GM18505 (cell line): Measurements from ENCODE around the gene GSS.
"Not testable (repeated sequence)": the region's sequence is repeated elsewhere in the genome, so short reads cannot be mapped to it uniquely, and the experiment has no call there.

ENCODE experiments used
- ATAC-seq: cut with Tn5 transposase; IDR thresholded peaks from one replicate; pipeline ENCODE4 v1.9.1; 2021; ENCODE audit not compliant: unreplicated experiment
- POLR2A ChIP-seq: IDR thresholded peaks from 4 replicates; pipeline ENCODE4 v1.6.1; 2011; ENCODE audit warnings: borderline replicate concordance; ENCODE audit not compliant: insufficient read depth, insufficient read length; ENCODE audit errors: extremely low read depth

GSS gene

GRCh38 chr20:34891166-34892062, 64.2 kb downstream of the GSS start:
- no peak for ATAC-seq
- TF ChIP-seq POLR2A = no peak

- TF ChIP-seq POLR2A = no peak
- no peak for ATAC-seq
Observed at GRCh38 chr20:34888468-34888867, 67.1 kb downstream of the GSS start.

- ATAC-seq = no peak
- TF ChIP-seq POLR2A = no peak
Observed at GRCh38 chr20:34887023-34887422, 68.6 kb downstream of the GSS start.

- ATAC-seq = no peak
- no peak for TF ChIP-seq POLR2A
Observed at GRCh38 chr20:34886122-34886521, 69.5 kb downstream of the GSS start.

- no peak for TF ChIP-seq POLR2A
- ATAC-seq = no peak
Observed at GRCh38 chr20:34884260-34884659, 71.3 kb downstream of the GSS start.

GRCh38 chr20:34883809-34884208, 71.8 kb downstream of the GSS start:
- no peak for TF ChIP-seq POLR2A
- no peak for ATAC-seq

GRCh38 chr20:34883087-34883688, 72.4 kb downstream of the GSS start:
- ATAC-seq = no peak
- TF ChIP-seq POLR2A = no peak

GRCh38 chr20:34881689-34882088, 73.9 kb downstream of the GSS start:
- no peak for ATAC-seq
- TF ChIP-seq POLR2A = no peak

GRCh38 chr20:34880971-34881370, 74.6 kb downstream of the GSS start:
- ATAC-seq = not testable (repeated sequence)

GRCh38 chr20:34880215-34880850, 75.3 kb downstream of the GSS start:
- ATAC-seq = no peak

More at GRCh38 chr20:34880215-34880850, 75.3 kb downstream of the GSS start:
- TF ChIP-seq POLR2A = no peak
